ENCODE results near the gene USP48. TPM values are rescaled to one million over a fixed set of nuclear protein-coding genes. Genes with fewer than 3 reads are reported as not detected.

The USP48 gene
- total and polyA plus RNA-seq, 2 of the 4 experiments (the other 2 are of a cell fraction), result 24.7 to 25.0 TPM

GRCh38 chr1:21749109-21749508 lies 33.8 kb downstream of the USP48 start:
- Histone ChIP-seq H3K4me2 (ENCODE audit: low read depth, low read length) (no peak overlapping the region), H3K9me1 (ENCODE audit: insufficient read depth, low read length) (no peaks in the 10 kb centered on the region; the same call in 1 of the 2 replicates), H3K36me3 (ENCODE audit: control insufficient read depth, insufficient read depth, low read length) (peaks cover 25% of the 10 kb centered on the region), H3K9me3 (ENCODE audit: control insufficient read depth, insufficient read depth, low read length) (no peaks in the 10 kb centered on the region), H4K5ac (ENCODE audit: low read depth, low read length) (no peak overlapping the region), H2BK120ac (ENCODE audit: low read depth, low read length) (no peak overlapping the region), H2BK15ac (ENCODE audit: low read depth, low read length) (no peak overlapping the region), H2BK5ac (ENCODE audit: low read depth, low read length, poor library complexity, severe bottlenecking) (no peak overlapping the region), H2AFZ (replicated peaks; ENCODE audit: low read length, poor library complexity) (no peak overlapping the region), H3K18ac (ENCODE audit: low read depth, low read length) (no peak overlapping the region), H3K9ac (ENCODE audit: low read depth, low read length) (no peak overlapping the region), H2AK9ac (replicated peaks; ENCODE audit: low read depth, low read length, poor library complexity) (no peak overlapping the region), H3K4ac (ENCODE audit: low read depth, low read length) (no peak overlapping the region), H3K23ac (ENCODE audit: low read depth, low read length) (no peak overlapping the region), H2BK20ac (ENCODE audit: low read depth, low read length) (no peak overlapping the region), H4K8ac (ENCODE audit: low read depth in 2 of 2, low read length in 2 of 2) (no peak overlapping the region), H3K4me1 (ENCODE audit: control insufficient read depth, insufficient read depth, low read length) (no peaks in the 10 kb centered on the region), H3K4me3 (ENCODE audit: insufficient read depth, low read depth, low read length) (no peak overlapping the region), H3K27me3 (ENCODE audit: control insufficient read depth, insufficient read depth, low read length) (no peaks in the 10 kb centered on the region), H3K27ac (ENCODE audit: insufficient read depth, low read length) (no peak overlapping the region), H4K20me1 (ENCODE audit: insufficient read depth, low read length) (no peaks in the 10 kb centered on the region), H3K56ac (ENCODE audit: extremely low read depth, insufficient read depth, low read length) (no peak overlapping the region), H4K91ac (ENCODE audit: insufficient read depth, low read depth, low read length) (no peak overlapping the region), H3K79me1 (ENCODE audit: low read depth in 1 of 2, low read length in 2 of 2) (peaks cover 14 to 34% of the 10 kb centered on the region in 2 experiments), H3K14ac (replicated peaks; ENCODE audit: low read depth, low read length) (no peak overlapping the region), H2AK5ac (ENCODE audit: low read depth, low read length) (no peak overlapping the region)
- dilution Hi-C loops (cut with HindIII; ENCODE audit: low sequenced_read_pairs, unreplicated experiment), result no loop called here
- intact Hi-C loops (cut with micrococcal nuclease), result no loop called here
- POLR2A ChIA-PET (ENCODE audit: unreplicated experiment), result no interaction called here
- in situ Hi-C loops (cut with MboI; ENCODE audit: low sequenced_read_pairs), result no loop called here
- BruUV-seq (replicated peaks), result no TSS peak
- TF ChIP-seq CEBPB (IDR thresholded peaks at IDR 0.05; ENCODE audit: low read depth, low read length), result no peak
- no peak for TF ChIP-seq MAFK (IDR thresholded peaks at IDR 0.05; ENCODE audit: low read depth, low read length)
- TF ChIP-seq POLR2A (IDR thresholded peaks at IDR 0.05; ENCODE audit: low read depth, low read length), result no peak
- TF ChIP-seq FOS (IDR thresholded peaks at IDR 0.05; ENCODE audit: low read depth, low read length), result no peak
- TF ChIP-seq RFX5 (IDR thresholded peaks at IDR 0.05; ENCODE audit: low read depth, low read length), result no peak
- TF ChIP-seq, protein P1, sequence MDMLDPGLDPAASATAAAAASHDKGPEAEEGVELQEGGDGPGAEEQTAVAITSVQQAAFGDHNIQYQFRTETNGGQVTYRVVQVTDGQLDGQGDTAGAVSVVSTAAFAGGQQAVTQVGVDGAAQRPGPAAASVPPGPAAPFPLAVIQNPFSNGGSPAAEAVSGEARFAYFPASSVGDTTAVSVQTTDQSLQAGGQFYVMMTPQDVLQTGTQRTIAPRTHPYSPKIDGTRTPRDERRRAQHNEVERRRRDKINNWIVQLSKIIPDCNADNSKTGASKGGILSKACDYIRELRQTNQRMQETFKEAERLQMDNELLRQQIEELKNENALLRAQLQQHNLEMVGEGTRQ (IDR thresholded peaks at IDR 0.05; ENCODE audit: low read depth, low read length), result no peak
- no peak for TF ChIP-seq MAZ (IDR thresholded peaks at IDR 0.05; ENCODE audit: borderline replicate concordance, low read depth, low read length)
- no peak for TF ChIP-seq CHD1 (IDR thresholded peaks at IDR 0.05; ENCODE audit: low read depth, low read length)
- TF ChIP-seq RCOR1 (IDR thresholded peaks at IDR 0.05; ENCODE audit: insufficient replicate concordance, low read length), result no peak
- no peak for TF ChIP-seq BHLHE40 (IDR thresholded peaks at IDR 0.05; ENCODE audit: low read depth, low read length)
- TF ChIP-seq CTCF (conservative IDR thresholded peaks at IDR 0.05; ENCODE audit: low read depth, low read length), result no peak
- DNase-seq (no peak), ATAC-seq (ENCODE audit: low read depth) (no peak)
- CTCF ChIA-PET, result no interaction called here
- WGBS, 2 experiments (ENCODE audit: extremely low coverage in 2 of 2, insufficient read length in 1 of 2), result 94% methylated on average over 2 of the region's 3 CpGs; no CpG with 5 or more reads in 1 of the 2 experiments

Measured in IMR-90 (cell line).